Heart left ventricle (tissue), 16 donors: Measurements from ENCODE around the gene FOXK1. TPM values are rescaled to one million over a fixed set of nuclear protein-coding genes. Genes with fewer than 3 reads are reported as not detected.

ENCODE experiments used
- ATAC-seq, 4 donors: fragments of 200-7000 bp; cut with Tn5 transposase; one replicate each; pipeline ENCODE4 v1.9.1; 2020 to 2022; ENCODE audit warnings: moderate library complexity in 4 of 4, mild to moderate bottlenecking in 3 of 4, moderate number of reproducible peaks in 1 of 4
- DNase-seq, 5 donors: peaks; one replicate each; pipeline ENCODE4 v3.0.0-alpha.2; 2020
- H3K27ac ChIP-seq, 12 donors: fragments of 200-600 bp; sonication (generic) in 4 of 12; one replicate each; pipeline versions ENCODE4 v1.5.0 to v1.8.0; 2016 to 2022; ENCODE audit warnings: mild to moderate bottlenecking in 2 of 12
- H3K27me3 ChIP-seq, 9 donors: fragments of 200-600 bp; sonication (generic) in 2 of 9; one replicate each; pipeline versions ENCODE4 v1.5.1 to v1.8.0; 2016 to 2022; ENCODE audit warnings: mild to moderate bottlenecking in 3 of 9
- H3K36me3 ChIP-seq, 9 donors: fragments of 200-600 bp; sonication (generic) in 2 of 9; one replicate each; pipeline versions ENCODE4 v1.5.0 to v1.8.0; 2018 to 2022; ENCODE audit warnings: mild to moderate bottlenecking in 2 of 9
- H3K4me1 ChIP-seq, 12 donors: fragments of 200-600 bp; sonication (generic) in 4 of 12; one replicate each; pipeline versions ENCODE4 v1.5.0 to v1.8.0; 2016 to 2022; ENCODE audit warnings: mild to moderate bottlenecking in 3 of 12
- H3K4me3 ChIP-seq, 12 donors: fragments of 200-600 bp; sonication (generic) in 4 of 12; one replicate each; pipeline versions ENCODE4 v1.5.0 to v1.8.0; 2017 to 2022; ENCODE audit warnings: mild to moderate bottlenecking in 9 of 12, moderate library complexity in 4 of 12
- H3K9me3 ChIP-seq, 12 donors: fragments of 200-600 bp; sonication (generic) in 4 of 12; one replicate each; pipeline versions ENCODE4 v1.5.0 to v1.8.0; 2016 to 2022; ENCODE audit warnings: mild to moderate bottlenecking in 1 of 12
- POLR2A ChIP-seq, 2 donors: fragments of 450-650 bp; IDR thresholded peaks; one replicate each; pipeline ENCODE4 v1.6.1; 2017; ENCODE audit warnings: antibody characterized with exemption in 2 of 2, mild to moderate bottlenecking in 2 of 2, moderate library complexity in 2 of 2
- WGBS, 4 donors: extraction: QIAGEN DNeasy Blood & Tissue Kit in 2 of 4; methylation state at CpG; one replicate each; pipeline versions ENCODE4 v1.1.5 to v1.1.7; 2013 to 2018; 5-methylcytosine and 5-hydroxymethylcytosine counted together
- intact Hi-C, 10 donors: fragments of 100-400 bp; cut with DNase I; formaldehyde crosslinking; loops; one replicate each; pipeline versions ENCODE4 v1.11.1 to v1.14.2; 2022
- polyA plus RNA-seq, 2 donors: library from polyadenylated mRNA; stranded (reverse); fragments of 200-250 nt; gene quantifications; one replicate each; pipeline ENCODE4 v1.2.3, GENCODE V29; 2013
- total RNA-seq, 9 donors: library from RNA; depleted of rRNA in 2 of 9; stranded (reverse); fragments of >200 nt in 2 of 9; fragmentation: NEBNext Ultra II Directional in 3 of 9; extraction: Animal tissue kit (Norgen Biotek cat#: 25700) in 3 of 9; gene quantifications; one replicate each; pipeline versions ENCODE4 v1.1.0 to v1.2.4, GENCODE V29; 2016 to 2023
- TF ChIP-seq, protein P1 (sequence below), 12 donors: fragments of 200-600 bp; sonication (generic) in 4 of 12; IDR thresholded peaks; one replicate each; pipeline versions ENCODE4 v1.5.0 to v1.8.0; 2018 to 2022; ENCODE audit warnings: antibody characterized with exemption in 12 of 12, mild to moderate bottlenecking in 5 of 12
- donor health status: ischemic (EF 13 %, LVEDD 7.1; RV severe dilation, severe dysfunction).
- donor health status: healthy with polysubstance abuse.
- donor health status: DM: no; HTN: yes; CAD: no.
- donor health status: DM: no; HTN: no; CAD: no.
- donor health status: ischemic (EF 25% LVEDD 6.9; RV normal size, moderate dysfunction).
- donor health status: ischemic (EF 25% LVEDD 5.7; RV mildly dilated, moderate dysfunction).
- donor health status: healthy.
- donor health status: DM: yes; HTN: yes; CAD: no.
- donor health status: ischemic (EF 35%, LVEDD 5.7; RV mildly dilated, moderate dysfunction).
- donor health status: nonischemic (EF 11% LVEDD 7.7; RV severe dilation, severe dysfunction).
- donor health status: DM: yes; HTN: yes; CAD: no.
- donor health status: PGD.
- donor health status: ischemic (EF 29% LVEDD 5.4; RV normal size, mild dysfunction).
- donor health status: nonischemic (EF 23%, LVEDD 6.1; RV moderate dilation, normal function).

FOXK1 gene
- total and polyA plus RNA-seq, 11 donors, result 9.3 to 43.7 (median 19.8) TPM

DNA sequence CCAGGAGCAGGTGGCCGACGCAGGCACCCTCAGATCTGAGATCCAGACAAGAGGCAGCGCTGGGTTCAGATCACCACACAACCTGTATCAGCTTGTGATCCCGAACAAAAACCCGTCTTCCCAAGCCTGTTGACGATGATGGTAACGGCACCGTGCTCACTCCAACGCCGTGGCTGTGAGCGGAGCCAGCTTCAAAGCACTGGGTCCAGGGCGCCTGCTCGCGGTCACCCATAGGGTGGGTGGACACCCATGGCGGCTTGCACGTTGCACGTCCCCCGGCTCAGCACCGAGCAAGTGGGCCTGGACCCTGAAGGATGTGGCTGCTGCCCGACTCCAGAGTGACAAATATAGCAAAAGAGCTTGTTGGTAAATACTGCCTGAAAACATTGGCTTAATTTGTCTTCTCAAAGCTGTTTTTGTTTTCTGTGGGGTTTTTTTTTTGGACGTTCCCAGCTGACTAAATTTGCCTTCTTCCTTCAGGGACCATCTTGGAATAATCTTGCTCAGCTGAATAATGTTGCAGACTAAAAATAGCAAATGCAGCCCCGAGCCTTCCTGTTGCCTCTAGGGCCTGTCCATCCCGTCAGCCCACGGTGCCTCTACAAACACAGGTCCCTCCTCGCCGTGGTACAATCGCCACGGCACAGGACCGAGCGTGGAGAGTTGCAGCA is 41.0 kb downstream of the FOXK1 start:
- Histone ChIP-seq H3K27me3 (no peaks in the 10 kb centered on the region), H3K4me3 (no peak overlapping the region), H3K27ac (peak overlapping the region in 7 of 12 donors; percentile 16 to 93 (median 42)), H3K36me3 (peaks cover 0 to 31% (median 3%) of the 10 kb centered on the region in 9 donors), H3K9me3 (no peaks in the 10 kb centered on the region), H3K4me1 (peaks cover 0 to 69% (median 48%) of the 10 kb centered on the region in 12 donors)
- TF ChIP-seq, protein P1, sequence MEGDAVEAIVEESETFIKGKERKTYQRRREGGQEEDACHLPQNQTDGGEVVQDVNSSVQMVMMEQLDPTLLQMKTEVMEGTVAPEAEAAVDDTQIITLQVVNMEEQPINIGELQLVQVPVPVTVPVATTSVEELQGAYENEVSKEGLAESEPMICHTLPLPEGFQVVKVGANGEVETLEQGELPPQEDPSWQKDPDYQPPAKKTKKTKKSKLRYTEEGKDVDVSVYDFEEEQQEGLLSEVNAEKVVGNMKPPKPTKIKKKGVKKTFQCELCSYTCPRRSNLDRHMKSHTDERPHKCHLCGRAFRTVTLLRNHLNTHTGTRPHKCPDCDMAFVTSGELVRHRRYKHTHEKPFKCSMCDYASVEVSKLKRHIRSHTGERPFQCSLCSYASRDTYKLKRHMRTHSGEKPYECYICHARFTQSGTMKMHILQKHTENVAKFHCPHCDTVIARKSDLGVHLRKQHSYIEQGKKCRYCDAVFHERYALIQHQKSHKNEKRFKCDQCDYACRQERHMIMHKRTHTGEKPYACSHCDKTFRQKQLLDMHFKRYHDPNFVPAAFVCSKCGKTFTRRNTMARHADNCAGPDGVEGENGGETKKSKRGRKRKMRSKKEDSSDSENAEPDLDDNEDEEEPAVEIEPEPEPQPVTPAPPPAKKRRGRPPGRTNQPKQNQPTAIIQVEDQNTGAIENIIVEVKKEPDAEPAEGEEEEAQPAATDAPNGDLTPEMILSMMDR (IDR thresholded peaks at IDR 0.05), result no peak
- no peak for TF ChIP-seq POLR2A (IDR thresholded peaks at IDR 0.05)
- intact Hi-C loops, result loop anchor here in 1 of 10 donors (5.0 kb wide), 1 partner anchor 36 kb away; no protein-coding TSS in a partner anchor
- DNase-seq (no peak), ATAC-seq (no peak)
- WGBS, 4 donors, result 59 to 71% (median 62%) methylated on average over 26 to 30 of the region's 30 CpGs

DNA sequence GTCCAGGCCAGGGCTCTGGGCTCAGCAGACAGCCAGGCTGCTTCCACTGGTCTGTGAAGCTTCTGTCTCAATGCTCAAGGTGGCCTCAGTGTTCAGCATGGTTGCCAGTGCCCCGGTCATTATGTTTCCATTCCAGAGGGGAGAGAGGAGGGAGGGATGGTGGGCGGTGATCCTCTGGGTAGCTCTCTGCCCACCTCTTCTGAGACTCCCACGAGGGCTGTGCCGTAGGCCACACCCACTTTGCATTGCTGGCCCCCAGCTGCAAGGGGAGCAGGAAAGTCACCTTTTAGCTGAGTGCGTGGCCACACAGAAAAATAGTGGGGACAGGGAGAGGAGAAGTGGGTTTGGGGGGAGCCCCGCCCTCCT is 42.5 kb downstream of the FOXK1 start:
- Histone ChIP-seq H3K9me3 (no peaks in the 10 kb centered on the region), H3K4me1 (peaks cover 0 to 74% (median 48%) of the 10 kb centered on the region in 12 donors), H3K4me3 (peak overlapping the region; percentile 16 to 69 (median 52)), H3K27ac (peak overlapping the region; percentile 79 to 96 (median 90)), H3K27me3 (no peaks in the 10 kb centered on the region), H3K36me3 (peaks cover 0 to 34% (median 2%) of the 10 kb centered on the region in 9 donors)
- no peak for DNase-seq
- intact Hi-C loops, result loop anchor here in 5 of 10 donors (2.0 to 5.0 kb wide), 4 partner anchors 14 to 42 kb away; partner anchors contain the start of gene FOXK1 (in 2 of the 5)
- TF ChIP-seq, protein P1 (IDR thresholded peaks at IDR 0.05), result no peak
- no peak for TF ChIP-seq POLR2A (IDR thresholded peaks at IDR 0.05)
- 23 to 53% (median 31%) methylated on average over 5 to 6 of the region's 6 CpGs for WGBS, 4 donors
- peak in 2 of 4 donors; percentile 0 to 4 for ATAC-seq

DNA sequence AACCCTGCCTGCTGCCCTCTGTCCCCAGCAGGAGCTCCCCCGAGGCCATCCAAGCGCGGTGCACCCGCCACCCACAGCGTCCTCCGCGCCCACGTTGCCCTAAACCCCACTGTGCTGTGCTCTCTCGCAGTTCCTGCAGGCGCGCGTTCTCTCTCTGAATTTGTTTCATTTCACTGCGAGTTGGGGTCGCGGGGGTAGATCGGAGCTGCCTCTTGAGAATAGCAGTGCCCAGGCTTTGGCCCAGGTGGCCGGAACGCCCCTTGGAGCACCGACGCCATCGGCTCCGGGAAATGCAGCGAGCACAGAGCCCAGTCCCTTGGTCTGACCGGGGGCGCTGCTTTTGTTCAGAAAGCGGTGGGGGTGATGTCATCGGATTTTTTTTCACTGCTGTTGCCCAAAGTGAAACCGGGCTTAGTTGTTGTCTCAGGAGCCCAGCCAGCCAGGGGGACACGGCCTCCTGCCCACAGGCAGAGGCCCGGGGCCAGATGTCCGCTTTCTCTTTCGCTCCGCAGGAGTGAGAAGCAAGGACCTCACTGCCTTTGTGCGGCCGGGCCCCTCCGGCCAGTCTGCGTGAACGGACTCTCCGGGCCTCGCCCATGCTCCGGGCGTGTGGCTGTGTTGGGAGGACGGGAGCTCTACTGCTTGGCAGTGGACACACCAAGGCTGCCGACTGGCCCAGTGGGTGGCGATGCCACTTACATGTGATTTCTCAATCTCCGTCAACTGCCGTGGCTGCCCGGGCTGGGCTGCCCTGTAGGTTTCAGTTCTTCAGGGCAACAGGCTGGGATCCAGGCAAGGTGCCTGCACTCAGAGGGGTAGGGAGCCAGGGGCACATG is 43.1 kb downstream of the FOXK1 start:
- ATAC-seq, result peak; percentile 71 to 87 (median 82)
- Histone ChIP-seq H3K27ac (peak overlapping the region; percentile 79 to 96 (median 90)), H3K4me1 (peaks cover 0 to 75% (median 48%) of the 10 kb centered on the region in 12 donors), H3K4me3 (peak overlapping the region; percentile 16 to 69 (median 52)), H3K9me3 (no peaks in the 10 kb centered on the region), H3K36me3 (peaks cover 0 to 34% (median 2%) of the 10 kb centered on the region in 9 donors), H3K27me3 (no peaks in the 10 kb centered on the region)
- 14 to 38% (median 27%) methylated on average over 28 to 48 of the region's 48 CpGs for WGBS, 4 donors
- TF ChIP-seq POLR2A (IDR thresholded peaks at IDR 0.05), result peak in 1 of 2 donors; percentile 33
- TF ChIP-seq, protein P1 (IDR thresholded peaks at IDR 0.05), result peak in 1 of 12 donors; percentile 10
- intact Hi-C loops, result loop anchor here in 4 of 10 donors (2.0 to 5.0 kb wide), 4 partner anchors 14 to 43 kb away; partner anchors contain the start of gene FOXK1 (in 2 of the 4)
- peak; percentile 81 to 87 (median 84) for DNase-seq
